D341Med (cell line): Measurements from ENCODE around the gene CHRM3.
A peak's percentile ranks its signal among the peaks of the same experiment; 100 is the strongest.
"Not testable (repeated sequence)": the region's sequence is repeated elsewhere in the genome, so short reads cannot be mapped to it uniquely, and the experiment has no call there.

Source experiments
- DNase-seq: peaks from one replicate; pipeline ENCODE4 v3.0.0; 2012; ENCODE audit warnings: low spot score

CHRM3 gene

GRCh38 chr1:239386453-239387303, at the start of gene CHRM3:
Gene CHRM3 (plus strand): TSS chr1:239386568. CDS start chr1:239907452, 520,884 bp downstream.
- peak; percentile 93 for DNase-seq

- no peak for DNase-seq
Observed at GRCh38 chr1:239337799-239338430, 48.5 kb upstream of the CHRM3 start.

GRCh38 chr1:239347776-239348175, 38.6 kb upstream of the CHRM3 start:
- no peak for DNase-seq

- no peak for DNase-seq
Observed at GRCh38 chr1:239348635-239349353, 37.6 kb upstream of the CHRM3 start.

GRCh38 chr1:239349699-239350098, 36.7 kb upstream of the CHRM3 start:
- no peak for DNase-seq

GRCh38 chr1:239353536-239353935, 32.8 kb upstream of the CHRM3 start:
- no peak for DNase-seq

- no peak for DNase-seq
Observed at GRCh38 chr1:239354231-239354630, 32.1 kb upstream of the CHRM3 start.

GRCh38 chr1:239357867-239358266, 28.5 kb upstream of the CHRM3 start:
- DNase-seq = no peak

- no peak for DNase-seq
Observed at GRCh38 chr1:239361403-239361802, 25.0 kb upstream of the CHRM3 start.

- DNase-seq = no peak
Observed at GRCh38 chr1:239363930-239364329, 22.4 kb upstream of the CHRM3 start.

- DNase-seq = no peak
Observed at GRCh38 chr1:239367196-239367810, 19.1 kb upstream of the CHRM3 start.

GRCh38 chr1:239368436-239369109, 17.8 kb upstream of the CHRM3 start:
- DNase-seq = no peak

GRCh38 chr1:239370869-239371268, 15.5 kb upstream of the CHRM3 start:
- not testable (repeated sequence) for DNase-seq

GRCh38 chr1:239382666-239383065, 3.7 kb upstream of the CHRM3 start:
- DNase-seq = no peak

- DNase-seq = no peak
Observed at GRCh38 chr1:239383714-239384113, 2.7 kb upstream of the CHRM3 start.

- DNase-seq = peak; percentile 70
Observed at GRCh38 chr1:239387304-239388158, 1.2 kb downstream of the CHRM3 start.

- no peak for DNase-seq
Observed at GRCh38 chr1:239388159-239388485, 1.8 kb downstream of the CHRM3 start.

GRCh38 chr1:239388578-239388977, 2.2 kb downstream of the CHRM3 start:
- no peak for DNase-seq

GRCh38 chr1:239389703-239390102, 3.3 kb downstream of the CHRM3 start:
- no peak for DNase-seq

GRCh38 chr1:239392271-239392670, 5.9 kb downstream of the CHRM3 start:
- DNase-seq = no peak

- DNase-seq = no peak
Observed at GRCh38 chr1:239394107-239394506, 7.7 kb downstream of the CHRM3 start.
